ENCODE measurements around the gene RIN3.

DNA sequence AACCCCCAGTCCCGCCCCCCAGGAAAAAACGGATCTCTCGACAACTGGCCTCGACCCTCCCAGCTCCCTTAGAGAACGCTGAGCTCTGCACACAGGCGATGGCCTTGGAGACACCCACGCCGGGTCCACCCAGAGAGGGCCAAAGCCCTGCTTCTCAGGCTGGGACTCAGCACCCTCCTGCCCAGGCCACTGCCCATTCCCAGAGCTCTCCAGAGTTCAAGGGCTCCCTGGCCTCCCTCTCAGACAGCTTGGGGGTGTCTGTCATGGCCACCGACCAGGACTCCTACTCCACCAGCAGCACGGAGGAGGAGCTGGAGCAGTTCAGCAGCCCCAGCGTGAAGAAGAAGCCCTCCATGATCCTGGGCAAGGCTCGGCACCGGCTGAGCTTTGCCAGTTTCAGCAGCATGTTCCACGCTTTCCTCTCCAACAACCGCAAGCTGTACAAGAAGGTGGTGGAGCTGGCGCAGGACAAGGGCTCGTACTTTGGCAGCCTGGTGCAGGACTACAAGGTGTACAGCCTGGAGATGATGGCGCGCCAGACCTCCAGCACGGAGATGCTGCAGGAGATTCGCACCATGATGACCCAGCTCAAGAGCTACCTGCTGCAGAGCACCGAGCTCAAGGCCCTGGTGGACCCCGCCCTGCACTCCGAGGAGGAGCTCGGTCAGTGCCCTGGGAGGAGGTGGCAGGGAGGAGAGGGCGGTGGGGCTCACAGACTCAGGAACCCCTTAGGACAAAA lies 139.0 kb downstream of the RIN3 start:
- TF ChIP-seq, protein P1, sequence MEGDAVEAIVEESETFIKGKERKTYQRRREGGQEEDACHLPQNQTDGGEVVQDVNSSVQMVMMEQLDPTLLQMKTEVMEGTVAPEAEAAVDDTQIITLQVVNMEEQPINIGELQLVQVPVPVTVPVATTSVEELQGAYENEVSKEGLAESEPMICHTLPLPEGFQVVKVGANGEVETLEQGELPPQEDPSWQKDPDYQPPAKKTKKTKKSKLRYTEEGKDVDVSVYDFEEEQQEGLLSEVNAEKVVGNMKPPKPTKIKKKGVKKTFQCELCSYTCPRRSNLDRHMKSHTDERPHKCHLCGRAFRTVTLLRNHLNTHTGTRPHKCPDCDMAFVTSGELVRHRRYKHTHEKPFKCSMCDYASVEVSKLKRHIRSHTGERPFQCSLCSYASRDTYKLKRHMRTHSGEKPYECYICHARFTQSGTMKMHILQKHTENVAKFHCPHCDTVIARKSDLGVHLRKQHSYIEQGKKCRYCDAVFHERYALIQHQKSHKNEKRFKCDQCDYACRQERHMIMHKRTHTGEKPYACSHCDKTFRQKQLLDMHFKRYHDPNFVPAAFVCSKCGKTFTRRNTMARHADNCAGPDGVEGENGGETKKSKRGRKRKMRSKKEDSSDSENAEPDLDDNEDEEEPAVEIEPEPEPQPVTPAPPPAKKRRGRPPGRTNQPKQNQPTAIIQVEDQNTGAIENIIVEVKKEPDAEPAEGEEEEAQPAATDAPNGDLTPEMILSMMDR (IDR thresholded peaks at IDR 0.05): no peak
- no peak for TF ChIP-seq POLR2A (IDR thresholded peaks at IDR 0.05)
